Endothelial cell of umbilical vein (primary cell): Measurements from ENCODE around the gene PLD1. TPM values are rescaled to one million over a fixed set of nuclear protein-coding genes. Genes with fewer than 3 reads are reported as not detected.

ENCODE experiments used
- BruUV-seq: library from RNA; stranded (reverse); fragments of 400-500 nt; replicated peaks from 2 replicates; lab custom pipeline; 2021; lab: Mats Ljungman, UMichigan
- CTCF ChIA-PET: fragments of 300-600, 350-600 bp; sonication (Branson Sonifier 250); formaldehyde crosslinking; loops from one replicate; lab custom pipeline; 2021; ENCODE audit warnings: antibody characterized with exemption, inconsistent platforms; lab: Charles Lee
- POLR2A ChIA-PET: fragments of 300-600, 350-600 bp; sonication (Branson Sonifier 250); formaldehyde crosslinking; loops from one replicate; lab custom pipeline; 2021; ENCODE audit warnings: antibody characterized with exemption, inconsistent platforms; lab: Charles Lee
- DNase-seq: peaks from one replicate; pipeline ENCODE4 v3.0.0-alpha.2; 2011; ENCODE audit warnings: low read depth, low spot score
- FAIRE-seq: peaks from 2 replicates; lab custom pipeline; 2011; peaks lifted over from hg19 to GRCh38; lab: Jason Lieb, UNC
- H2AFZ ChIP-seq: 2 replicates; pipeline ENCODE4 v1.6.0; 2012; ENCODE audit warnings: low read depth, low read length, control low read depth, inconsistent platforms
- H3K27ac ChIP-seq: 2 replicates; pipeline ENCODE4 v1.5.1; 2011; ENCODE audit warnings: low read depth, mild to moderate bottlenecking, control low read depth, low read length, moderate library complexity; ENCODE audit not compliant: insufficient read depth
- H3K27me3 ChIP-seq, 2 experiments: 2 replicates each; pipeline versions ENCODE4 v1.6.0 to v1.6.1; 2011; ENCODE audit warnings: low read length in 2 of 2, mixed read lengths in 1 of 2; ENCODE audit not compliant: control insufficient read depth in 2 of 2, insufficient read depth in 2 of 2
- H3K36me3 ChIP-seq, 2 experiments: 2 replicates in 1 of 2; 3 replicates in 1 of 2; pipeline ENCODE4 v1.5.1; 2011; ENCODE audit warnings: low read length in 2 of 2, mild to moderate bottlenecking in 1 of 2, moderate library complexity in 1 of 2; ENCODE audit not compliant: control insufficient read depth in 2 of 2, insufficient read depth in 2 of 2; ENCODE audit errors: extremely low read depth in 1 of 2
- H3K4me1 ChIP-seq: 3 replicates; pipeline ENCODE4 v1.5.1; 2011; ENCODE audit warnings: mild to moderate bottlenecking, low read length; ENCODE audit not compliant: control insufficient read depth, insufficient read depth; ENCODE audit errors: extremely low read depth
- H3K4me2 ChIP-seq: 2 replicates; pipeline ENCODE4 v1.6.1; 2011; ENCODE audit warnings: low read length, control low read depth, mixed read lengths; ENCODE audit not compliant: insufficient read depth
- H3K4me3 ChIP-seq, 3 experiments: fragments of 200-600 bp in 1 of 3; sonication (generic), shearing (Covaris generic) in 1 of 3; replicated peaks in 1 of 3; 2 replicates each; pipeline ENCODE4 v1.5.1; 2011 to 2016; ENCODE audit warnings: control low read depth in 3 of 3, low read length in 3 of 3, mild to moderate bottlenecking in 2 of 3, inconsistent platforms in 1 of 3, low read depth in 1 of 3, moderate library complexity in 1 of 3; ENCODE audit not compliant: insufficient read depth in 1 of 3
- H3K79me2 ChIP-seq: 2 replicates; pipeline ENCODE4 v1.6.0; 2012; ENCODE audit warnings: low read length, inconsistent platforms; ENCODE audit not compliant: control insufficient read depth, insufficient read depth
- H3K9ac ChIP-seq: replicated peaks from 2 replicates; pipeline ENCODE3; 2011; ENCODE audit warnings: low read length, control low read depth; ENCODE audit not compliant: insufficient read depth; ENCODE audit errors: extremely low read depth
- H3K9me1 ChIP-seq: replicated peaks from 3 replicates; pipeline ENCODE4 v1.6.0; 2011; ENCODE audit warnings: mild to moderate bottlenecking, low read length; ENCODE audit not compliant: control insufficient read depth, insufficient read depth; ENCODE audit errors: extremely low read depth
- H3K9me3 ChIP-seq: replicated peaks from 2 replicates; pipeline ENCODE4 v1.5.1; 2012; ENCODE audit warnings: low read length, inconsistent platforms; ENCODE audit not compliant: control insufficient read depth, insufficient read depth
- H4K20me1 ChIP-seq: replicated peaks from 2 replicates; pipeline ENCODE3; 2011; ENCODE audit warnings: mild to moderate bottlenecking, low read length; ENCODE audit not compliant: control insufficient read depth, insufficient read depth; ENCODE audit errors: extremely low read depth
- CTCF ChIP-seq, 2 donors: IDR thresholded peaks; 1 replicate in 1 of 2; 2 replicates in 1 of 2; pipeline ENCODE4 v1.5.1; 2011; ENCODE audit warnings: low read length in 2 of 2, mild to moderate bottlenecking in 2 of 2, moderate library complexity in 2 of 2, control low read depth in 1 of 2, inconsistent platforms in 1 of 2, low read depth in 1 of 2; ENCODE audit not compliant: insufficient read depth in 1 of 2; ENCODE audit errors: extremely low read depth in 1 of 2
- EZH2 ChIP-seq: IDR thresholded peaks from 2 replicates; pipeline ENCODE4 v1.6.1; 2012; ENCODE audit warnings: borderline replicate concordance, low read depth, mild to moderate bottlenecking, moderate library complexity, low read length, inconsistent platforms; ENCODE audit not compliant: severe bottlenecking
- FOS ChIP-seq: IDR thresholded peaks from 2 replicates; pipeline ENCODE4 v1.6.1; 2011; ENCODE audit warnings: mild to moderate bottlenecking, low read length, moderate library complexity, borderline replicate concordance; ENCODE audit not compliant: insufficient read depth
- GATA2 ChIP-seq: IDR thresholded peaks from 2 replicates; pipeline ENCODE4 v1.7.0; 2011; ENCODE audit warnings: low read depth, mild to moderate bottlenecking, moderate library complexity, mixed read lengths, low read length; ENCODE audit not compliant: insufficient read length, insufficient read depth
- JUN ChIP-seq: IDR thresholded peaks from 2 replicates; pipeline ENCODE4 v1.6.1; 2011; ENCODE audit warnings: borderline replicate concordance, low read depth; ENCODE audit not compliant: insufficient read length, insufficient read depth
- MAX ChIP-seq: IDR thresholded peaks from 2 replicates; pipeline ENCODE4 v1.6.1; 2011; ENCODE audit not compliant: insufficient read depth, insufficient read length
- MYC ChIP-seq: IDR thresholded peaks from one replicate; pipeline ENCODE4 v1.6.1; 2011; ENCODE audit warnings: mild to moderate bottlenecking, low read depth, low read length
- POLR2A ChIP-seq: IDR thresholded peaks from 2 replicates; pipeline ENCODE4 v1.6.1; 2012; ENCODE audit warnings: low read depth, mild to moderate bottlenecking, control low read depth, low read length
- POLR2AphosphoS5 ChIP-seq: IDR thresholded peaks from 2 replicates; pipeline ENCODE4 v1.6.1; 2012; ENCODE audit warnings: low read depth, mild to moderate bottlenecking, control low read depth, low read length, moderate library complexity; ENCODE audit not compliant: insufficient read depth
- dilution Hi-C: fragments of 300-500 bp; cut with MboI; formaldehyde crosslinking; loops from one replicate; pipeline ENCODE4 v1.15.0; 2019; ENCODE audit warnings: low sequenced_read_pairs; ENCODE audit not compliant: extremely low pct_ligation_motif_present
- intact Hi-C: fragments of 100-400 bp; cut with micrococcal nuclease; formaldehyde crosslinking; loops from one replicate; pipeline ENCODE4 v1.10.0; 2022
- polyA plus RNA-seq, 4 experiments: library from polyadenylated mRNA; depleted of rRNA in 3 of 4; stranded (reverse) in 3 of 4; unstranded in 1 of 4; fragments of >200 nt; gene quantifications; 2 replicates each; pipeline versions ENCODE4 v1.2.1 to v1.2.3, GENCODE V29; 2011 to 2012; ENCODE audit warnings: missing spikeins in 1 of 4
- total RNA-seq: library from RNA; stranded (reverse); gene quantifications from 2 replicates; pipeline ENCODE4 v1.2.3, GENCODE V29; 2021

Gene PLD1
- total and polyA plus RNA-seq, 2 donors (not counting 3 experiments of a cell fraction or from before 2014, with no cell fraction given): 42.0 to 108 TPM

GRCh38 chr3:171556148-171556547 lies 254.1 kb downstream of the PLD1 start:
- DNase-seq: no peak
- no peaks in the 10 kb centered on the region for H4K20me1 ChIP-seq
- intact Hi-C loops: no loop called here
- H3K27me3 ChIP-seq: no peaks in the 10 kb centered on the region
- no peak overlapping the region for H3K27ac ChIP-seq
- no peak overlapping the region for H3K4me2 ChIP-seq
- BruUV-seq: no TSS peak
- FAIRE-seq: no peak
- H3K9ac ChIP-seq: no peak overlapping the region
- no peaks in the 10 kb centered on the region for H3K79me2 ChIP-seq
- no peaks in the 10 kb centered on the region for H3K36me3 ChIP-seq
- H3K9me1 ChIP-seq: no peaks in the 10 kb centered on the region
- ChIA-PET CTCF (no interaction called here), POLR2A (no interaction called here)
- H3K4me1 ChIP-seq: no peaks in the 10 kb centered on the region
- dilution Hi-C loops: no loop called here
- no peaks in the 10 kb centered on the region for H3K9me3 ChIP-seq
- H2AFZ ChIP-seq: no peak overlapping the region
- TF ChIP-seq POLR2AphosphoS5: no peak
- TF ChIP-seq GATA2: no peak
- TF ChIP-seq FOS: no peak
- TF ChIP-seq MYC: no peak
- TF ChIP-seq EZH2: no peak
- no peak for TF ChIP-seq CTCF (IDR thresholded peaks at IDR 0.05; ENCODE audit: extremely low read depth in 1 of 2, insufficient read depth in 1 of 2, low read depth in 1 of 2, low read length in 2 of 2)
- no peak for TF ChIP-seq MAX
- no peak for TF ChIP-seq POLR2A
- TF ChIP-seq JUN: no peak
- no peak overlapping the region for H3K4me3 ChIP-seq
